GM18499 (cell line): ENCODE results near the gene NXF1.

Experiments
- ATAC-seq: cut with Tn5 transposase; IDR thresholded peaks from one replicate; pipeline ENCODE4 v1.9.1; 2021; ENCODE audit warnings: moderate number of reproducible peaks; ENCODE audit not compliant: insufficient read depth, unreplicated experiment

NXF1 gene

DNA sequence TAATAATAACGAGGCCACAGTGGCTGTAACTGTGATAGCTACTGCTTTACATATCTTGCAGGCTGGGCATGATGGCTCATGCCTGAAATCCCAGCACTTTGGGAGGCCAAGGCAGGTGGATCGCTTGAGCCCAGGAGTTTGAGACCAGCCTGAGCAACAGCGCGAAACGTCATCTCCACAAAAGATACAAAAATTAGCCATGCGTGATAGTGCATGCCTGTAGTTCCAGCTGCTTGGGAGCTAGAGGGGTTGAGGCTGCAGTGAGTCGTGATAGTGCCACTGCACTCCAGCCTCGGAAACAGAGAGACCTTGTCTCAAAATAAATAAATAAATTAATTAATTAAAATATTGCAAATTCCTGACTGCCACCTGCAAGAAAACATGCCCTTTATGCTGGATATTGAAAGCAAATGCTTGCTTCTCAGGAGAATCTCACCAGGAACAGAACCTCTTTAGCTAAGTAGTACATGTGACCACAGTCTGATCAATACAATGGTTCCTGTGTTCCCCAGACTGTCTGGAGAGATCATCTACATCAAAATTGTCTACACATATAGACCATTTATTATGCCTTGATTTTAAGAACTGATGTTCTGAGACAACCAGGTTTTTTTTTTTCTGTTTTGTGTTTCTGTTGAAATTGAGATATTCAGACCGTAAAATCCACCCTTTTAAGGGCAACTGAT lies 57.6 kb downstream of the NXF1 start:
- ATAC-seq: no peak
